Vein endothelial cell (primary cell): Measurements from ENCODE around the gene BPIFB1. TPM values are rescaled to one million over a fixed set of nuclear protein-coding genes. Genes with fewer than 3 reads are reported as not detected.

ENCODE experiments used
- total RNA-seq: library from RNA; depleted of rRNA; stranded (reverse); fragments of >200 nt; gene quantifications from 2 replicates; pipeline ENCODE4 v1.2.3, GENCODE V29; 2012

BPIFB1 gene
- not detected in 2 replicates for total RNA-seq

DNA sequence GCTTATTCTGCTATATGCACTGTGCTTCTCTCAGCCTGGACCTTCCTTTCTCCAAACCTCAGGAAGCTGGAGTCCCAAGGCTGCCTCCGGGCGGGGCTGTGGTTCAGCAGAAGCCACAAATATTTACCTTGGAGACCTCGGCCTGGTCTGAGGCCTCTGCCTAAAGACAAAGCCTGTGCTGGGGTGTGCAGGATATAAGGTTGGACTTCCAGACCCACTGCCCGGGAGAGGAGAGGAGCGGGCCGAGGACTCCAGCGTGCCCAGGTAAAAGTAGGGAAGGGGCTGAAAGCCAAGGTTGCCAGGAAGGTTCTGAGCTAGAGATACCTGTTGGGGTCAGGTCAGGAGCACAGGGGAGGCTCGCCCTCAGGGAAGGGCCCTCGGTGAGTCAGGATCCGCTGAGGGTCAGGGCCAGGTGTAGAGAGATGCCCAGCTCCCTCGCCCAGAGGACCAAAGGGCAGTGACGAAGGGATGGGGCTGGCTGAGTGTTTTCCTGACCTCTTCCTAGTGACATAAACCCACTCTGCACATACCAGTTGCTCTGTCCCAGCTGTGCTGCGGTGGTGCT, at the start of gene BPIFB1:
BPIFB1 (plus strand) TSS at position 224 of the 565 bp plus-strand sequence. CDS start 2,860 bp downstream, outside the sequence.

DNA sequence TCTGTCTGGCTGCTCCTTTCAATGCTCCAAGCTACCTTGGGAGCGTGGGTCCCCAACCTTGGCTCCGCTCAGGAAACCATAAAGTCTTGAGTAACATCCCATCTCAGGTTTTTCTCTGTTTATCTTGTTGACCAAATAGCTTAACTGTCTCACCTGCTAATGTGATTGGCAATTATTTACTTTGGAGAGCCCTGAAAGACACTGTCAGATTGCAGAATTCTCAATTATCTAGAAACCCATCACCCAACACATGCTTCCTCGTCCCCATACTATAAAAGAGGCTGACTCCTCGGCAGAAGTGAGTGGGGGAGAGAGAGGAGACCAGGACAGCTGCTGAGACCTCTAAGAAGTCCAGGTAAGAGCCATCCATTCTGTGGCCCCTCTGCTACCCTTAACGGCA, 47.3 kb upstream of the BPIFB1 start, which contains the start of gene BPIFA1:
BPIFA1 (plus strand) TSS at position 301 of the 400 bp plus-strand sequence. CDS start 1,716 bp downstream, outside the sequence.

Other genes starting within 250 kb of the BPIFB1 start
- not detected in 2 replicates for gene BPIFB3, start 229.3 kb upstream of the BPIFB1 start, total RNA-seq
- not detected in 2 replicates for gene BPIFB4, start 203.6 kb upstream of the BPIFB1 start, total RNA-seq
- gene BPIFA2, start 115.1 kb upstream of the BPIFB1 start, total RNA-seq, result not detected in 2 replicates
- gene BPIFA3, start 65.9 kb upstream of the BPIFB1 start, total RNA-seq, result not detected in 2 replicates
- not detected in 2 replicates for gene BPIFA1, start 47.2 kb upstream of the BPIFB1 start, total RNA-seq
- 19.9 TPM in 2 replicates for gene CDK5RAP1, start 118.3 kb downstream of the BPIFB1 start, total RNA-seq
- gene SNTA1, start 160.5 kb downstream of the BPIFB1 start, total RNA-seq, result 7.1 and 8.5 TPM in 2 replicates
- 6.8 and 9.1 TPM in 2 replicates for gene CBFA2T2, start 206.9 kb downstream of the BPIFB1 start, total RNA-seq